ENCODE measurements around the gene DYNC1LI1.

- TF ChIP-seq, protein P1, sequence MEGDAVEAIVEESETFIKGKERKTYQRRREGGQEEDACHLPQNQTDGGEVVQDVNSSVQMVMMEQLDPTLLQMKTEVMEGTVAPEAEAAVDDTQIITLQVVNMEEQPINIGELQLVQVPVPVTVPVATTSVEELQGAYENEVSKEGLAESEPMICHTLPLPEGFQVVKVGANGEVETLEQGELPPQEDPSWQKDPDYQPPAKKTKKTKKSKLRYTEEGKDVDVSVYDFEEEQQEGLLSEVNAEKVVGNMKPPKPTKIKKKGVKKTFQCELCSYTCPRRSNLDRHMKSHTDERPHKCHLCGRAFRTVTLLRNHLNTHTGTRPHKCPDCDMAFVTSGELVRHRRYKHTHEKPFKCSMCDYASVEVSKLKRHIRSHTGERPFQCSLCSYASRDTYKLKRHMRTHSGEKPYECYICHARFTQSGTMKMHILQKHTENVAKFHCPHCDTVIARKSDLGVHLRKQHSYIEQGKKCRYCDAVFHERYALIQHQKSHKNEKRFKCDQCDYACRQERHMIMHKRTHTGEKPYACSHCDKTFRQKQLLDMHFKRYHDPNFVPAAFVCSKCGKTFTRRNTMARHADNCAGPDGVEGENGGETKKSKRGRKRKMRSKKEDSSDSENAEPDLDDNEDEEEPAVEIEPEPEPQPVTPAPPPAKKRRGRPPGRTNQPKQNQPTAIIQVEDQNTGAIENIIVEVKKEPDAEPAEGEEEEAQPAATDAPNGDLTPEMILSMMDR (IDR thresholded peaks at IDR 0.05) = no peak
- no peak for TF ChIP-seq POLR2A (IDR thresholded peaks at IDR 0.05)
These were observed 19.2 kb downstream of the DYNC1LI1 start for GRCh38 chr3:32551496-32551895.

All from Peyer's patch (tissue), 4 donors.